ENCODE results near the gene OR9Q1. TPM values are rescaled to one million over a fixed set of nuclear protein-coding genes. Genes with fewer than 3 reads are reported as not detected.
A peak's percentile ranks its signal among the peaks of the same experiment; 100 is the strongest.
"Not testable (repeated sequence)": the region's sequence is repeated elsewhere in the genome, so short reads cannot be mapped to it uniquely, and the experiment has no call there.

Gene OR9Q1, protein sequence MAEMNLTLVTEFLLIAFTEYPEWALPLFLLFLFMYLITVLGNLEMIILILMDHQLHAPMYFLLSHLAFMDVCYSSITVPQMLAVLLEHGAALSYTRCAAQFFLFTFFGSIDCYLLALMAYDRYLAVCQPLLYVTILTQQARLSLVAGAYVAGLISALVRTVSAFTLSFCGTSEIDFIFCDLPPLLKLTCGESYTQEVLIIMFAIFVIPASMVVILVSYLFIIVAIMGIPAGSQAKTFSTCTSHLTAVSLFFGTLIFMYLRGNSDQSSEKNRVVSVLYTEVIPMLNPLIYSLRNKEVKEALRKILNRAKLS
- polyA plus RNA-seq (2014; cell fraction: cytosol; rRNA removed), result not detected in 2 replicates
- not detected in 2 replicates for polyA plus RNA-seq (2014; cell fraction: nucleus; rRNA removed)

DNA sequence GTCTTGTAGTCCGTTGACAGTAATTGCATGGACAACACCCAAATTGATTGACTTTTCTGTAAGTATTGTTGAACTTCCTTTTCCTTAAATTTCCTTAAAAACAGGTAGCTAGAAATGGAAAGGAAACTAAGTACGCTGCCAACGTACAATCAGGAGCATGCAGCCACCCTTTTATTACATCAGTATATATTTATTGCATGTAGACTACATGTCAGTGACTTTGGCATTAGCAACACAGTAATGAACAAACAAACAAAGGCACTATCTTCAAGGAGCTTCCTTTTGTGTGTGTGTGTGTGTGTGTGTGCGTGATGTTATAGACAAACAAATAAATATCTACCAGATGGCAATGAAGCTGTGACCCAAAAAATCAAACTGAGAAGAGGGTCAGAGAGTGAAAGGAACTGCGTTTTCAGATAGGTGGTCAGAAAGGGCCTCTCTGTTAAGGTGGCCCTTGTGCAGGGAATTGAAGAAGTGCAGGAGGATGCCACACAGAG is at the start of gene OR9Q1:
Gene OR9Q1 (plus strand): TSS at position 447 of the 497 bp plus-strand sequence. CDS start 155,564 bp downstream, outside the sequence.
- DNase-seq (ENCODE audit: low spot score), result no peak

DNA sequence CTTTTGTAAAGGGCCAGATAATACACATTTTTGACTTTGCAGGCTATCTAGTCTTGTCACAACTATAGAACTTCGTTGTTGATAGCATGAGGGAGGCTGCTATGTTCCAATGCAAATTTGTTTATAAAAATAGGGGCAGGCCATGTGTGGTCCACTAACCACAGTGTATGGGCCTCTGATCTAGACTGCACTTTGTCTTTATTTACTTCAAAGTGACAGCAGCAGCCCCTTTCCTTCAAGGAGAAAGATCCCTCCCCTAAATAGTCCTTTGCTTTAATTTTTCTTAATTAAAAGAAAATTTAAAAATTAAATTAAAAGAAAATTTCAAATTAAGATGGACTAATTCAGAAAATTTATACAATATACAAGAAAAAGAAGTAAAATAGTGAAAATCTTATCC is 49.5 kb upstream of the OR9Q1 start:
- DNase-seq (ENCODE audit: low spot score), result no peak

DNA sequence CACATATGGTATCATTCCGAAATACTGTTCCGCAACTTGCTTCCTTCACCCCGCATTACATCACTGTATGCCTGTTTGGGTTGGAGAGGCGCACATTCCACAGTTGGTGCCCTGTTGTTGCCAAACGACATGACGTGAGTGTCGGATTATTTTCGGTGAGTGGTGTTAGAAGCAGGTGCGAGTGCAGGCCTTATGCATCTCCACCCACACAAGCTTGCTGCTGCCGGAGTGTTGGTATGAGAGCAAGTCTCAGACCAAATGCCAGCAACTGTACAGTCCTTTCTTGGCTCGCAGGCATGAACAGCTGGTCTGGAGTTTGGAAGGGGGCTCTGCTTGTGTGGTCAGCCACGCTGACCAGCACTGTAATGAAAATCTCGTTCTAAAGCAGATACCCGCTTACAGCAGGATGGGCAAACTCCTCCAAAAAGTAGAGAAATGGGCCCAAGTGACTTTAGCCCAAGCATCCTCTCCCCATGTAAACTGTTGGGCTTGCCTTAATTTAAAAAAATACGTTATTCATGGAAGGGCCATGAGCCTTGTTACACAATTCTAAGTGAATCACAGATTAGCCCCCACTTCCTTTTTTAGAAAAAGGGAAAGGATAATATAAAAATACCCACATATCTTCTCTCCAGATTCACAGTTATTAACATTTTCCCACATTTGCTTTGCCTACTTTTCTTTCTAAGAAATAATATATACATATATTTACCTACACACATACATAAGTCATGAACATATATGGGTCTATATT is 48.7 kb upstream of the OR9Q1 start:
- no peak for DNase-seq (ENCODE audit: low spot score)

DNA sequence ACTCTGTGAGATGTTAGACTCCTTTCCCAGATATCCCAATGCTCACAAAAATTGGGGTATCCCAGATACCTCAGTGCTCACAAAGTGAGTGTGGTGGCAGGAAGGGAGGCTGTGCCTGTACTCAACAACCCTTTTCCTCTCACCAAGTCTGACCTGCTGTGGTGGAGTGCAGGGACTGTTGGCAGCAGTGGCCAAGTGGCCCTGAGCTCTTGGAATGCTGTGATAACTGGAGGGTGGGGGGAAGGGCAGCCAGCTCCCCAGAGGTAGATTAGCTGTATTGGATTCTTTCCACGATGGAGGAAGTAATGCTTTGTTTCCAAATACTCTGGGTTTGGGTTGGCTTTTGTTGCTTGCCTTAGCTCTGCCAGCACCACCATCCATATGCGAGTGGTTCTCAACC is 46.0 kb upstream of the OR9Q1 start:
- no peak for DNase-seq (ENCODE audit: low spot score)

DNA sequence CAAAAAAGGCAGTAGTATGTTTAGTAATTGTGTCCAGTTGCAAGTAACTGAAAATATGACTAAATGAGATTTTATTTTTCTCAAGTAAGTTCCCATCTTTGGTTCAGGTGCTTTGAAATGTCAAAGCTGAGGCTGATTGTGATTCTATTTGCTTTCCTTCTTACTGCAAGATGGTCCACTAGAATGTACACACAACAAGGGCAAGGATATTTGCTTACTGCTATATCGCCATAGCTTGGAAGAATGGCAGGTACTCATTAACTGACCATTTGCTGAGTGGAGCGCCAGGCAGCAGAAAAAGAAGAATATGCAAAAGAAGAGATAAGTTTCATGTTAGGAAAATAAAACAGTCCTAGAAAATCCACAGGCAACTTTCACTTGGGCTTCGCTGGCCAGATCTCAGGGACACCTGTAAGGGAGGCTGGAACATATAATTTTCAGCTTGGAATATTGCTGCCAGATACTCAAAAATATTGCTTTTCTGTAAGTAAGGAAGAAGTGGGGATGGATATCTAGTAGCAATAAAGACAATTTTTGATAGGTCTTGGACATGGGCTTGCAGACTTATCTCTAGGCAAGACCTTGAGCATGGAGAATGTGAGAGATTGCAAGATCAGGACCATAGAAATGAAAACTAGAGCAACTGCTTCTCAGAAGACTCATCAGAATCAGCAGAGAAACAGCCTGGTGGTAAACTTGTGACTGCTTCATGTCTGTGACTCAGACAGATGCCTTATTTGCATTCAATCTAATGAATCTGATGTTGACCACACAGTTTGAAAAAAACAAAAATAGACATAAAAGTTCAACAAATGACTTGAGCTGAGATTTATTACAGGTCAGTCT is 44.8 kb upstream of the OR9Q1 start:
- no peak for DNase-seq (ENCODE audit: low spot score)

DNA sequence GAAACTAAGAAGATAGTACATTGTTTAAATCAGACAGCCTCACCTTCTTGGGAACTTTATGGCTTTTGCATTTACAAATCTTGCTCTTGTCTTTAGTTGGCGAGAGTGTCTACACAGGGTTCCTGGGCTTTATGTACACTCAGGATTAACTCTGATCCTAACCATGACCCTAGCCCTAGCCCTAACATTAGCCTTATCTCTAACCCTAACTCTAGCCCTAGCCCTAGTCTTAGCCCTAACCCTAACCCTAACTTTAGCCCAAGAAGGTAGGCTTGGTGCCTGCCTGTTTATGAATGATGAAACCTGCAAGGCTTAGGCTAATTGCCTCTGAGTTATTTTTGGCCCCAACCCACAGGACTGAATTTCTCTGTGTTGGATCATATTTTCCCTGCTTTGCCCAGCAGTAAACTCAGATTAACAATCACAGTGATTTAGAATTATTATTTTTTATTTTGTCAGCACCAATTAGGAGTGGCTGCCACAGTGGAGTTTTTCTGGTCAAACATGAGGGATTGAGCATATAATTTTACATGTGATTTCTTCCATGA is 44.1 kb upstream of the OR9Q1 start:
- no peak for DNase-seq (ENCODE audit: low spot score)

DNA sequence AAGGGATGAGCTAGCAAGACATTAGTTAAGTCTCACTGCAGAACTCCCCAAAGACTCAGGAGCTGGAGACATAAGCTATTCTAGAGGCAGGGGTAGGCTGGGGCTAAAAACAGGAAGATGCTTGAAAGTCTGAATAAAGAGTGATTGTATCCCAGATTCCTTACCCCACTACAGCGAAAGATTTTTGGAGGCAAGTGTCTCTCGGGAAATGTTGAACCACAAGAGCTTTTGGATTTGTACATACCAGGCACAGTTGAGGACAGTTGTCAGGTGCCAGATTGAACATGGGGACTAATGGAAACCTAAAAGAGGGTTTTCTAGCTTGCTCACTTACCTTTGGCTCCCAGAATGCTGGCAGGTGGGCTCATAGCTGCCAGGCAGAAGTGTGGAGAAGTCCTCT is 43.5 kb upstream of the OR9Q1 start:
- no peak for DNase-seq (ENCODE audit: low spot score)

DNA sequence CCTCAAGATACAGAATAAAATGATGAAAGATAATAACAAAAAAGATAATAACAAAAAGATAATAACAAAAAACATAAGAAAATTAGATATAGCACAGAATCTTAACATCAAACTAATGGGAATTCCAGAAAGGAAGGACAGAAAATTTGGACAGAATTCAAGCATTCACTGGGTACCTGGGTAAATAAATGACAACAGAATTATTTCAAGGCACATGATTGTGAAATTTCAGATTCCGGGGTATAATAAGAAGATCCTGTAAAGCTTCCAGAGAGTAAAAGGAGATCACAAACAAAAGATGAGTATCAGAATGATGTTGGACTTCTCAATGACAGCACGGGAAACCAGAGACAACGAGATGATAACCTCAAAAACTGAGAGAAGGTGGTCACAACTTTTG is 42.1 kb upstream of the OR9Q1 start:
- no peak for DNase-seq (ENCODE audit: low spot score)

DNA sequence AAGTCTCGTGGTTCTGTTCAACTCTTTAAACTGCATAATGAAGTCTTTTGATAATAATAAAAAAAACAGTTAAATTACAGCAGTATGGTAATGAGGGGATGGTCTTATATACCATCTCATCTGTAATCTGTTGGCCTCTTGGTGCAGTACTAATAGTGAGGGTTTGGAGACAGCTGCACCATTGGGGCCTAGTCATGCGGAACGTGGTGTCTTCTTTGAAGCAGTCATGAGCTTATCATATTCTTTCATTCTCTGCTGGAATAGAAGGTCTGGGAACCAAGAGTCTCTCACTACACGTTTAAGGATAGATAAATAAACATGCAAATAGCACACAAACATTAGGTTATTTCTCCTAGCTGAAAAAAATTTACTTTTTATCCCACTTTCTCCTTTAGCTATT is 40.9 kb upstream of the OR9Q1 start:
- DNase-seq (ENCODE audit: low spot score), result no peak

DNA sequence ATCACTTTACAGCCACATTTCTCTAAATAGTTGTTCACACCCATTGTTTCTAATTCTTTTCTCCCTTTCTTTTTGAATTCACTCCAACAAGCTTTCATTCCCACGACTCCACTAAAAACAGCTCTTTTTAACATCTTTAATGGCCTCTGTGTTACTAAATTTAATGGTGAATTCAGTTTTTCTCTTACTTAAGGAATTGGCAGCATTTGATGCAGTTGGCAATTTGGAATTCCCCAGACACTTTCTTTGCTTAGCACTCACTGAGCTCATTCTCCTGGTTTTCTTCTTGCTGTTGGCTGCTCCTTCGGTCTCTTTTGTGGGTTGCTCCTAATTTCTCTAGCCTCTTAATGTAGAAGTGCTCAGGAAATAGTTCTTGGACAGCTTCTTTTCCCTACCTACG is 40.5 kb upstream of the OR9Q1 start:
- no peak for DNase-seq (ENCODE audit: low spot score)

DNA sequence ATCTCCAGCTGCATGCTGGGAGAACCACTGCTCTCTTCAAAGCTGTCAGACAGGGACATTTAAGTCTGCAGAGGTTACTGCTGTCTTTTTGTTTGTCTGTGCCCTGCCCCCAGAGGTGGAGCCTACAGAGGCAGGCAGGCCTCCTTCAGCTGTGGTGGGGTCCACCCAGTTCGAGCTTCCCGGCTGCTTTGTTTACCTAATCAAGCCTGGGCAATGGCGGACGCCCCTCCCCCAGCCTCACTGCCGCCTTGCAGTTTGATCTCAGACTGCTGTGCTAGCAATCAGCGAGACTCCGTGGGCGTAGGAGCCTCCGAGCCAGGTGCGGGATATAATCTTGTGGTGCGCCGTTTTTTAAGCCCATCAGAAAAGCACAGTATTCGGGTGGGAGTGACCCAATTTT is 24.2 kb upstream of the OR9Q1 start:
- not testable (repeated sequence) for DNase-seq (ENCODE audit: low spot score)

DNA sequence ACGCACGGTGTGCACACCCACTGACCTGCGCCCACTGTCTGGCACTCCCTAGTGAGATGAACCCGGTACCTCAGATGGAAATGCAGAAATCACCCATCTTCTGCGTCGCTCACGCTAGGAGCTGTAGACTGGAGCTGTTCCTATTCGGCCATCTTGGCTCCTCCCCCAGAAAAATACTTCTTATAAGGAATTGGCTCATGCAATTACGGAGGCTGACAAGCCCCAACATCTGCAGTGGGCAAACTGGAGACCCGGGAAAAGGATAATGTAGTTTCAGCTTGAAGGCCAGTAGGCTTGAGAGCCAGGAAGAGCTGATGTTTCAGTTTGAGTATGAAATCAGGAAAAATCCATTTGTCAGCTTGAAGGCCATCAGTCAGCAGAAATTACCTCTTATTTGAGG is 23.7 kb upstream of the OR9Q1 start:
- DNase-seq (ENCODE audit: low spot score), result peak; percentile 8

DNA sequence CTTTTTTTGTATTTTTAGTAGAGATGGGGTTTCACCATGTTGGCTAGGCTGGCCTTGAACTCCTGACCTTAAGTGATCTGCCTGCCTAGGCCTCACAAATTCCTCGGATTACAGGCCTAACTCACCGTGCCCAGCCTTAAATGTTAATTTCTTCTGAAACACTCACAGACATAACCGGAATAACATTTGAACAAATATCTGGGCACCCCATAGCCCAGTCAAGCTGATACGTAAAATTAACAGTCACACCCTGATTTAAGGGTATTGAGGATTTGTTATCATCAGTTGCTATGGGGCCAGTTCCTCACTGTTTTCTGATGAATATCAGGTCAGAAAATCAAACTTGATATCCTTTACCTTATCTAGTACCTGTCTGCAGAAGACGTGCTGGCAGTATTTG is 23.0 kb upstream of the OR9Q1 start:
- DNase-seq (ENCODE audit: low spot score), result no peak

DNA sequence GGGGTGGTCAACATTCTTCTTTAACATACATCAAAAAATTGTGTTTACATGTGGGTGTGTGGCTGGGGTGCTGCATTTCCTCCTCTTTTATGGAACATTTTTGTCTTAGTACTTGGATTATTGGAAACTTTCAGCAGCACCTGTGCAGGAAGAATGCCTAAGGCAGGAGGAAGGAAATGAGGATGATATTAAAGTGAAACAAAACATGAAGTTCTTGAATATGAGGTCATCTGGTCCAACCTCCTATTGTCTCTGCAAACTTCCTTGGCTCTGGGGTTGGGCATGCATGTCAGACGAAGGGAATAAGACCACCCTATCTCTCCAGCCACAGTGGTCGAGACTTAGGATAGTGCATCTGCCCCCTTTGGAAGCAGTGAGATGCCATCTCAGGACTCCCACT is 20.6 kb upstream of the OR9Q1 start:
- DNase-seq (ENCODE audit: low spot score), result no peak

DNA sequence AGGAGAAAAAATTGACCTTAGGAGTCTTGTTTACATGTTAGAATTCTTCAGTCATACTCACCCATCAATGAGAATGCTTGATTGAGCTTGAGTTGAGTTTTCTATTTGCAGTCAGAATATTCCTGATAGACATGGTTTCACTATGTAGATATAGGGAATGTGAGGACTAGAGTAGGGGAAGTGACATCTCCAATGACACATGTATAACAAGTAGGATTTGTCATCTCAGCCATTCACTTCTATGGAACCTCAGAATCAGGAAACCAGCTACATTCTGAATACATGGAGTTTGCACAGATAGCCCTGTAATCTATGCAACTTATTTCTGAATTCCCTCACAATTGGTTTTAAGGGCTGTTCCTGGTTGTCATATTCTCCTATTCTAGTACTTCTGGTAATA is 20.1 kb upstream of the OR9Q1 start:
- DNase-seq (ENCODE audit: low spot score), result no peak

DNA sequence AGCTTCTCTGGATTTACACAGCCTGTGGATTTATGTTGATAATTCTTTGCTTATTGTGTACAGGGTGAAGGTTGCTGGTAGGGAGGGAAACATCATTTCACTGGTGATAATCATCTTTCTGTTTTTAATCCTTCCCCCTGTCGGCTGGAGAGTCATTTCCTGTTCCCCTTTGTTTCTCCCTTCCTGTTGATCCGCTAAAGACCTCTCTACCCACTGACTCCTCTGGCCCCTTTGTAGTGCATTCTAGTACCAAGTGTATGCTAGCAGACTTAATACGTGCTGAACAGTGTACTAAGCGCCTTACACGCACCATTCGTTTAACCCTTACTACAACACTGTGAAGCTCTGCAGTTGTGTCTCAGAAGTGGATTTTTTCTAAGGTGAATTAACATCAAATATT is 19.0 kb upstream of the OR9Q1 start:
- DNase-seq (ENCODE audit: low spot score), result no peak

DNA sequence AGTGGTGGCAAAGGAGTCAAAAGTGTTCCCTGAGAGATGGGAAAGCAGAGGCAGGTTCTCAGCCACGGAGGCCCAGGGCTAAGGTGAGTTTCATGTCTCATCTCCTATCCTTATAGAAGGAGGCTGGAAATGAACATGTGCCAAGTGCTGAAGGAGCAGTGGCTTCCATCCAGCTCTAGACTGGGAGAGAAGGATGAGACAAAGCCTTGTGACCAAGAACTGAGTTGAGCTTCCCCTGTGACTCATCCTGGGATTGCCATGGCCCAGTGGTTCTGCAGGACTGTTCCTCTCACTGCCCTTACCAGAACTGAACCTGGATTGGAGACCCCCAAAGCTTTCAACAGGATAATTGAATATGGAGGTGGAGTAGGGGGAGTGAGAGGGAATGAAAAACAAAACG is 16.7 kb upstream of the OR9Q1 start:
- DNase-seq (ENCODE audit: low spot score), result no peak

DNA sequence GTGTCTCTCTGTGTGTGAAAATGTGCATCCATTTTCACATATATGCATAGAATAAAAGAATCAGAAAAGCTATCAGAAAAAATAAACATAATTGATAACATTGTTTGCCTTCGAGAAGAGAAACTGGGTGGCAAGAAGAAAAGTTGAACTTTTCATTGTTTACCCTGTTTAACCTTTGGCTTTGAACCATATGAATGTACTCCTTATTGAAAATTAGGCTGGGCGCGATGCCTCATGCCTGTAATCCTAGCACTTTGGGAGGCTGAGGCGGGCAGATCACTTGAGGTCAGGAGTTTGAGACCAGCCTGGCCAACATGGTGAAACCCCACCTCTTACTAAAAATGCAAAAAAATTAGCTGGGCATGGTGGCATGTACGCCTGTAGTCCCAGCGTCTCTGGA is 11.9 kb upstream of the OR9Q1 start:
- DNase-seq (ENCODE audit: low spot score), result no peak

DNA sequence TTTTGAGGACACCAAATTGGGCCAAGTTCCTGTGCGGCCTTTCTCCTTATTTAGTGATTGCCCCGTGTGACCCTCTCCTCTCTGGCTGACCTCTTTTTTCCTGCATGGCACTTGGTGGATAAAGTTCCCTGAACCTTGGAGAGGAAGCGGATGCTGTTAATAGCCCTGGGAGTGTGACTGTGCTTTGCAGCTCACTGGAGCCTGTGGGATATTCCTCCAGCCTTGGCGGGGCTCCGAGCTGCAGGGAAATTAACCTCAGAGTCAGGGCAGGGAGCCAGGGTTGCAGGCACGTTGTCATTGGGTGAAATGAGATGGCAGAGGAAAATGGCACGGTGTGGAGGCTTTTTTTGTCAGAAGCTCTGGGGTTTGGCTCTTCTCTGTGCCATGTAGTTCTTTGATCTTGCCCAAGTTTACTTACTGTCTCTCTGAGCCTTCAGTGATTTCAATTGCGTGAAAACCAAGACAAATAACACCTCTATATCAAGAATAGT is 965 bp downstream of the OR9Q1 start:
- no peak for DNase-seq (ENCODE audit: low spot score)

DNA sequence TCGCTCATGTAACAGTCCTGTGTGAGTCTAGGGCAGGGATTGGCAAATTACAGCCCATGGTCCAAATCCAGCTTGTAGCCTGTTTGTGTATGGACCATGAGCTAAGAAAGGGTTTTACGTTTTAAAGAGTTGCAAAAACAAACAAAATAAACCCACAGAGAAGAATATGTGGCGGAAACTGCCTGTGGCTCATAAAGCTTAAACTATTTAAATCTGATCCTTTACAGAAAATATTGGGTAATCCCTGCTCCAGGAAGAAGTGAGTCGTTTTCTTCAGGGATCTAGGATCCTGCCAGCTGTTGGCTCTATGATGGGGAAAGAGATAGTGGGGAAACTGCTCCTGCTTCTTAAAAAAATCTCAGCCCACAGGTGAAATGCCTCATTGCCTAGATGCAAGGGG is 3.7 kb downstream of the OR9Q1 start:
- DNase-seq (ENCODE audit: low spot score), result no peak

DNA sequence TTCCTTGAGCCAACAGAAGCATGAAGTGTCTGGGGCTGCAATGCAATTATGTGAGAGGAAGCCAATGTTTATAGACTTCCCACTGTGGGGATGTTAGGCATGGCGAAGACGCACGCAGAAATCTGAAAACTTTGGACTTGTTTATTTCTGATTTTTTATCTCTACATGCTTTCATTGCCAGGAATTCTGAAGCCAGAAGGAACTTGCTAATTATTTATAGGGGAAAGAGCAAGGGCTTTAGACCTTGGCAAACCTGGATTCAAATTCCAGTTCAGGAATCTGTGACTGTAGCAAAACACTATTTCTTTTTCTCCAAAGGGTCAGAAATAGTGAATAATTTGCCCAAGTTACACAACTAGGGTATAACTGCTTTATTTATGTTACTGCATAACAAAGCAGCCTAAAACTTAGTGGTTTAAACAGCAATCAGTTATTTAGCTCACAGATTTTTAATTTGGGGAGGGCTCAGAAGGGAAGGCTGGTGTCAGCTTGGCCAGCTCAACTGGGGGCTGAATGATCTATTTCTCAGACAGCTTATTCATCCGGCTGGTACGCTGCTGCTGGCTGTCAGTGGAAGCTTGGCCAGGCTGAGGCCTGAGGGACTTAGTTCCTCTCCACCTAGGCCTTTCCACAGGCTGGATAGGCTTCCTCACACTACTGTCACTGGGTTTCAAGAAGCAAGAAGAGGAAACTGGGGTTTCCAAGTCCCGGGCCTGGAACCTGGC is 5.2 kb downstream of the OR9Q1 start:
- no peak for DNase-seq (ENCODE audit: low spot score)

All from SK-N-DZ (cell line).